HCT116 (cell line): ENCODE data around the gene PTBP3. TPM values are rescaled to one million over a fixed set of nuclear protein-coding genes. Genes with fewer than 3 reads are reported as not detected.

Experiments
- ATAC-seq: fragments of 200-7000 bp; cut with Tn5 transposase; 2 replicates; pipeline ENCODE4 v1.9.1; 2020; ENCODE audit warnings: mild to moderate bottlenecking, moderate library complexity
- BruUV-seq: library from RNA; stranded (reverse); fragments of 400-500 nt; replicated peaks from 2 replicates; lab custom pipeline; 2021; lab: Mats Ljungman, UMichigan
- CTCF ChIA-PET: fragments of 300-600 bp; sonication (Branson Sonifier 250); formaldehyde crosslinking; loops from one replicate; lab custom pipeline; 2021; ENCODE audit warnings: antibody characterized with exemption; lab: Charles Lee
- POLR2A ChIA-PET: fragments of 300-600, 350-600 bp; sonication (Branson Sonifier 250); formaldehyde crosslinking; loops from one replicate; lab custom pipeline; 2021; ENCODE audit warnings: antibody characterized with exemption; lab: Charles Lee
- RAD21 ChIA-PET, 2 experiments: fragments of 300-600 bp; sonication (Branson Sonifier 250); formaldehyde crosslinking; loops; one replicate each; lab custom pipeline; 2023; ENCODE audit warnings: low total read pairs in 2 of 2; ENCODE audit not compliant: uncharacterized antibody in 2 of 2, unreplicated experiment in 2 of 2, low non-redundant PET in 1 of 2; lab: Charles Lee
- DNase-seq: peaks from one replicate; pipeline ENCODE4 v3.0.0-alpha.2; 2010; ENCODE audit warnings: low read depth, low spot score
- H2AFZ ChIP-seq: fragments of 200-600 bp; shearing (Covaris generic), sonication (generic); 2 replicates; pipeline ENCODE4 v1.6.1; 2017; ENCODE audit warnings: low read depth, mixed run types, mixed read lengths, antibody characterized with exemption, low read length; ENCODE audit not compliant: poor library complexity, severe bottlenecking
- H3K27ac ChIP-seq: 2 replicates; pipeline ENCODE4 v1.5.1; 2012; ENCODE audit warnings: low read depth, low read length
- H3K27me3 ChIP-seq: fragments of 200-600 bp; sonication (generic); 2 replicates; pipeline ENCODE4 v1.6.1; 2016; ENCODE audit warnings: mixed run types, low read length, mixed read lengths; ENCODE audit not compliant: insufficient read depth
- H3K36me3 ChIP-seq, 2 experiments: fragments of 200-500 bp in 1 of 2; fragments of 200-600 bp in 1 of 2; sonication (Bioruptor generic) in 1 of 2; sonication (generic) in 1 of 2; 2 replicates each; pipeline versions ENCODE4 v1.5.1 to v1.6.1; 2014 to 2016; ENCODE audit warnings: low read length in 2 of 2, inconsistent platforms in 1 of 2, mixed read lengths in 1 of 2, mixed run types in 1 of 2; ENCODE audit not compliant: insufficient read depth in 2 of 2, control insufficient read depth in 1 of 2
- H3K4me1 ChIP-seq, 2 experiments: fragments of 200-600 bp in 1 of 2; sonication (generic) in 1 of 2; 2 replicates each; pipeline versions ENCODE4 v1.5.1 to v1.6.1; 2012 to 2017; ENCODE audit warnings: low read length in 2 of 2, inconsistent platforms in 1 of 2, mild to moderate bottlenecking in 1 of 2, mixed read lengths in 1 of 2, mixed run types in 1 of 2, moderate library complexity in 1 of 2; ENCODE audit not compliant: insufficient read depth in 2 of 2, control insufficient read depth in 1 of 2
- H3K4me2 ChIP-seq: fragments of 200-600 bp; sonication (generic); 2 replicates; pipeline ENCODE4 v1.6.1; 2017; ENCODE audit warnings: mixed run types, low read length, mixed read lengths
- H3K4me3 ChIP-seq, 2 experiments: fragments of 200-600 bp in 1 of 2; sonication (generic) in 1 of 2; replicated peaks in 1 of 2; 2 replicates each; pipeline ENCODE4 v1.5.1; 2011 to 2016; ENCODE audit warnings: low read length in 2 of 2, control low read depth in 1 of 2, low read depth in 1 of 2, mild to moderate bottlenecking in 1 of 2, mixed read lengths in 1 of 2, mixed run types in 1 of 2
- H3K79me2 ChIP-seq: fragments of 200-600 bp; sonication (generic); 2 replicates; pipeline ENCODE4 v1.6.1; 2017; ENCODE audit warnings: mild to moderate bottlenecking, mixed run types, low read length, moderate library complexity, mixed read lengths; ENCODE audit not compliant: insufficient read depth
- H3K9ac ChIP-seq: fragments of 200-600 bp; sonication (generic); 2 replicates; pipeline ENCODE4 v1.6.1; 2016; ENCODE audit warnings: low read length, mixed read lengths
- H3K9me2 ChIP-seq: fragments of 200-600 bp; sonication (generic), shearing (Covaris generic); 2 replicates; pipeline ENCODE4 v1.6.1; 2017; ENCODE audit warnings: mixed run types, mild to moderate bottlenecking, moderate library complexity; ENCODE audit not compliant: insufficient read depth
- H3K9me3 ChIP-seq, 2 experiments: fragments of 200-500 bp in 1 of 2; fragments of 200-600 bp in 1 of 2; sonication (Bioruptor generic) in 1 of 2; sonication (generic) in 1 of 2; 2 replicates each; pipeline ENCODE4 v1.6.1; 2014 to 2017; ENCODE audit warnings: low read length in 2 of 2, mixed read lengths in 2 of 2, inconsistent platforms in 1 of 2, low read depth in 1 of 2, mild to moderate bottlenecking in 1 of 2, mixed run types in 1 of 2, moderate library complexity in 1 of 2; ENCODE audit not compliant: control insufficient read depth in 1 of 2, insufficient read depth in 1 of 2
- H4K20me1 ChIP-seq: fragments of 200-600 bp; sonication (generic), shearing (Covaris generic); 2 replicates; pipeline ENCODE4 v1.6.1; 2017; ENCODE audit warnings: mixed run types, mild to moderate bottlenecking, moderate library complexity; ENCODE audit not compliant: insufficient read depth
- ATF3 ChIP-seq: IDR thresholded peaks from 2 replicates; pipeline ENCODE4 v1.6.1; 2012
- CBX3 ChIP-seq: IDR thresholded peaks from 2 replicates; pipeline ENCODE4 v1.6.1; 2012; ENCODE audit warnings: low read depth
- CEBPB ChIP-seq: IDR thresholded peaks from 2 replicates; pipeline ENCODE4 v1.6.1; 2012; ENCODE audit warnings: low read depth
- CTCF ChIP-seq, 3 experiments: fragments of 200-600 bp in 1 of 3; sonication (generic) in 1 of 3; IDR thresholded peaks in 2 of 3; conservative IDR thresholded peaks in 1 of 3; 2 replicates each; pipeline ENCODE4 v1.5.1; 2012 to 2017; ENCODE audit warnings: low read depth in 2 of 3, low read length in 2 of 3, antibody characterized with exemption in 1 of 3, borderline replicate concordance in 1 of 3, control low read depth in 1 of 3, mild to moderate bottlenecking in 1 of 3, mixed read lengths in 1 of 3, mixed run types in 1 of 3, moderate library complexity in 1 of 3; ENCODE audit not compliant: insufficient read depth in 1 of 3
- EGR1 ChIP-seq: IDR thresholded peaks from 2 replicates; pipeline ENCODE4 v1.6.1; 2012; ENCODE audit warnings: low read depth
- EZH2 ChIP-seq: fragments of 200-600 bp; sonication (generic); IDR thresholded peaks from 2 replicates; pipeline ENCODE4 v1.6.1; 2017; ENCODE audit warnings: antibody characterized with exemption, mixed run types
- EZH2phosphoT487 ChIP-seq: fragments of 200-600 bp; IDR thresholded peaks from 2 replicates; pipeline ENCODE4 v1.6.1; 2018; ENCODE audit warnings: antibody characterized with exemption, borderline replicate concordance
- FOSL1 ChIP-seq: IDR thresholded peaks from 2 replicates; pipeline ENCODE4 v1.6.1; 2012; ENCODE audit warnings: low read depth
- JUND ChIP-seq: IDR thresholded peaks from 2 replicates; pipeline ENCODE4 v1.6.1; 2012
- POLR2A ChIP-seq: IDR thresholded peaks from 2 replicates; pipeline ENCODE4 v1.7.0; 2011; ENCODE audit warnings: borderline replicate concordance; ENCODE audit not compliant: insufficient read depth, insufficient read length; ENCODE audit errors: extremely low read depth
- POLR2AphosphoS5 ChIP-seq: IDR thresholded peaks from 2 replicates; pipeline ENCODE4 v1.6.1; 2011; ENCODE audit warnings: mild to moderate bottlenecking, low read depth, low read length, moderate library complexity
- RAD21 ChIP-seq: IDR thresholded peaks from 2 replicates; pipeline ENCODE4 v1.6.1; 2012; ENCODE audit warnings: low read depth, mild to moderate bottlenecking
- REST ChIP-seq: IDR thresholded peaks from 2 replicates; pipeline ENCODE4 v1.6.1; 2012; ENCODE audit warnings: low read depth
- SRF ChIP-seq: IDR thresholded peaks from 2 replicates; pipeline ENCODE4 v1.6.1; 2012; ENCODE audit warnings: low read depth
- TCF7L2 ChIP-seq: IDR thresholded peaks from 2 replicates; pipeline ENCODE4 v1.7.0; 2011; ENCODE audit warnings: borderline replicate concordance, inconsistent platforms; ENCODE audit not compliant: insufficient read depth, insufficient read length; ENCODE audit errors: extremely low read depth
- ZFX ChIP-seq: fragments of 450-650 bp; IDR thresholded peaks from 2 replicates; pipeline ENCODE4 v1.6.1; 2017
- ZNF274 ChIP-seq: fragments of 200-500 bp; sonication (Bioruptor generic); IDR thresholded peaks from 2 replicates; pipeline ENCODE4 v1.6.1; 2014; ENCODE audit warnings: mild to moderate bottlenecking, low read depth, low read length, inconsistent platforms
- intact Hi-C: fragments of 100-400 bp; cut with micrococcal nuclease; formaldehyde crosslinking; loops from 2 replicates; pipeline ENCODE4 v1.10.0; 2022
- total RNA-seq: library from RNA; stranded (reverse); gene quantifications from one replicate; pipeline ENCODE4 v1.2.1, GENCODE V29; 2021; ENCODE audit not compliant: unreplicated experiment

PTBP3 gene
- total RNA-seq, 1 experiment from 2014 or later = 102 TPM

GRCh38 chr9:112218908-112219307 is 114.5 kb downstream of the PTBP3 start:
- Histone ChIP-seq H4K20me1 (peaks cover 4% of the 10 kb centered on the region; the same call in 1 of the 2 replicates), H3K27ac (no peak overlapping the region), H3K36me3 (peaks cover 4 to 10% of the 10 kb centered on the region in 2 experiments; a peak in 2 of 4 replicates), H3K9me3 (no peaks in the 10 kb centered on the region), H3K79me2 (no peaks in the 10 kb centered on the region), H3K4me3 (no peak overlapping the region), H3K4me2 (no peak overlapping the region), H3K9ac (no peak overlapping the region), H3K9me2 (0 out of 2 replicates have a peak, but pooled peaks cover 5% of the 10 kb centered on the region), H3K27me3 (no peaks in the 10 kb centered on the region), H2AFZ (no peak overlapping the region), H3K4me1 (no peaks in the 10 kb centered on the region)
- intact Hi-C loops = no loop called here
- ATAC-seq (no peak), DNase-seq (no peak)
- TF ChIP-seq CTCF (IDR thresholded peaks at IDR 0.05 in 2 of 3, conservative IDR thresholded peaks at IDR 0.05 in 1 of 3; ENCODE audit: borderline replicate concordance in 1 of 3, insufficient read depth in 1 of 3, low read depth in 2 of 3, low read length in 2 of 3) (no peak), TCF7L2 (no peak), CEBPB (no peak), RAD21 (no peak), EZH2 (no peak)
- BruUV-seq = no TSS peak
- CTCF ChIA-PET = no interaction called here
- RAD21 ChIA-PET = no interaction called here
- POLR2A ChIA-PET = no interaction called here

- no peak overlapping the region for H3K4me3 ChIP-seq
- no peak for DNase-seq
- no peak overlapping the region for H3K27ac ChIP-seq
- H2AFZ ChIP-seq = no peak overlapping the region
- no peaks in the 10 kb centered on the region for H3K27me3 ChIP-seq
- no peaks in the 10 kb centered on the region for H3K79me2 ChIP-seq
- ChIA-PET POLR2A (no interaction called here), CTCF (no interaction called here), RAD21 (no interaction called here)
- BruUV-seq = no TSS peak
- no peaks in the 10 kb centered on the region for H3K9me3 ChIP-seq
- H3K4me1 ChIP-seq = no peaks in the 10 kb centered on the region
- no peaks in the 10 kb centered on the region for H4K20me1 ChIP-seq
- no peak overlapping the region for H3K9ac ChIP-seq
- H3K4me2 ChIP-seq = no peak overlapping the region
- intact Hi-C loops = no loop called here
- H3K9me2 ChIP-seq = no peaks in the 10 kb centered on the region
- no peaks in the 10 kb centered on the region for H3K36me3 ChIP-seq
- no peak for ATAC-seq
- no peak for TF ChIP-seq ZNF274
- no peak for TF ChIP-seq TCF7L2
- no peak for TF ChIP-seq ZFX
- TF ChIP-seq REST = no peak
- TF ChIP-seq POLR2A = no peak
- TF ChIP-seq JUND = no peak
- TF ChIP-seq POLR2AphosphoS5 = no peak
- TF ChIP-seq CBX3 = no peak
- TF ChIP-seq FOSL1 = no peak
- no peak for TF ChIP-seq EGR1
- no peak for TF ChIP-seq SRF
- TF ChIP-seq ATF3 = no peak
- TF ChIP-seq CEBPB = no peak
- no peak for TF ChIP-seq EZH2
- no peak for TF ChIP-seq EZH2phosphoT487
Observed at GRCh38 chr9:112212926-112213325, 120.5 kb downstream of the PTBP3 start.
